Testis (tissue), 2 donors: ENCODE results near the gene SIN3B.

Source experiments
- CTCF ChIP-seq, 3 experiments: fragments of 450-650 bp in 2 of 3; fragments of 200-600 bp in 1 of 3; sonication (generic) in 1 of 3; IDR thresholded peaks; one replicate each; pipeline ENCODE4 v1.5.1; 2016 to 2019; ENCODE audit warnings: antibody characterized with exemption in 3 of 3, mild to moderate bottlenecking in 2 of 3, moderate library complexity in 1 of 3
- POLR2A ChIP-seq: fragments of 450-650 bp; IDR thresholded peaks from one replicate; pipeline ENCODE4 v1.6.1; 2017; ENCODE audit warnings: antibody characterized with exemption, mild to moderate bottlenecking, moderate library complexity

- TF ChIP-seq CTCF (IDR thresholded peaks at IDR 0.05) (no peak), POLR2A (no peak)
Measured at GRCh38 chr19:16922949-16923348, 93.8 kb downstream of the SIN3B start.
